Lung (tissue), 12 donors: ENCODE data around the gene PRDM13. TPM values are rescaled to one million over a fixed set of nuclear protein-coding genes. Genes with fewer than 3 reads are reported as not detected.
"Not testable (repeated sequence)": the region's sequence is repeated elsewhere in the genome, so short reads cannot be mapped to it uniquely, and the experiment has no call there.

ENCODE experiments used
- ATAC-seq: fragments of 200-7000 bp; cut with Tn5 transposase; one replicate; pipeline ENCODE4 v1.9.1; 2020; ENCODE audit warnings: moderate number of reproducible peaks; ENCODE audit not compliant: insufficient read depth, low FRiP score
- DNase-seq, 3 donors: peaks; one replicate each; pipeline ENCODE4 v3.0.0-alpha.2; 2013 to 2017
- H3K27ac ChIP-seq, 2 donors: one replicate each; pipeline ENCODE4 v1.5.1; 2013; ENCODE audit warnings: mild to moderate bottlenecking in 2 of 2, moderate library complexity in 2 of 2, control low read depth in 1 of 2, inconsistent platforms in 1 of 2, low read depth in 1 of 2, low read length in 1 of 2
- H3K27me3 ChIP-seq, 3 donors: one replicate each; pipeline ENCODE4 v1.5.1; 2013; ENCODE audit warnings: low read length in 2 of 3; ENCODE audit not compliant: control insufficient read depth in 3 of 3, insufficient read depth in 3 of 3
- H3K36me3 ChIP-seq, 4 donors: one replicate each; pipeline ENCODE4 v1.5.1; 2013; ENCODE audit warnings: low read length in 4 of 4, mild to moderate bottlenecking in 1 of 4, moderate library complexity in 1 of 4; ENCODE audit not compliant: control insufficient read depth in 4 of 4, insufficient read depth in 4 of 4
- H3K4me1 ChIP-seq, 5 donors: one replicate each; pipeline ENCODE4 v1.5.1; 2013; ENCODE audit warnings: low read length in 5 of 5, mild to moderate bottlenecking in 2 of 5, moderate library complexity in 1 of 5; ENCODE audit not compliant: control insufficient read depth in 5 of 5, insufficient read depth in 5 of 5
- H3K4me3 ChIP-seq: one replicate; pipeline ENCODE4 v1.5.1; 2013; ENCODE audit warnings: mild to moderate bottlenecking, control low read depth, moderate library complexity
- H3K9ac ChIP-seq, 2 donors: one replicate each; pipeline ENCODE4 v1.5.1; 2013; ENCODE audit warnings: low read length in 2 of 2, control low read depth in 1 of 2; ENCODE audit not compliant: insufficient read depth in 1 of 2
- H3K9me3 ChIP-seq, 4 donors: one replicate each; pipeline ENCODE4 v1.5.1; 2013; ENCODE audit warnings: low read length in 3 of 4, mild to moderate bottlenecking in 1 of 4, moderate library complexity in 1 of 4; ENCODE audit not compliant: control insufficient read depth in 4 of 4, insufficient read depth in 3 of 4
- WGBS, 2 donors: extraction: QIAGEN DNeasy Blood & Tissue Kit; methylation state at CpG; one replicate each; pipeline ENCODE4 v1.1.7; 2013; 5-methylcytosine and 5-hydroxymethylcytosine counted together
- polyA plus RNA-seq, 2 donors: library from polyadenylated mRNA; stranded (reverse); fragments of 200-250 nt; gene quantifications; one replicate each; pipeline ENCODE4 v1.2.1, GENCODE V29; 2013
- total RNA-seq, 2 donors: library from RNA; depleted of rRNA in 1 of 2; stranded (reverse); fragments of >200 nt in 1 of 2; gene quantifications; one replicate each; pipeline ENCODE4 v1.2.1, GENCODE V29; 2014 to 2021
- TF ChIP-seq, protein P1 (sequence below): IDR thresholded peaks from 2 replicates; pipeline ENCODE4 v1.5.1; 2012; ENCODE audit warnings: mild to moderate bottlenecking; ENCODE audit errors: control extremely low read depth, extremely low read depth
- donor health status: control.
- donor health status: control.
- donor health status: Bipolar disorder and iron deficiency.
- donor health status: healthy.
- donor health status: DM: yes; HTN: yes; CAD: no.

The PRDM13 gene
- total and polyA plus RNA-seq, 4 donors: not detected

DNA sequence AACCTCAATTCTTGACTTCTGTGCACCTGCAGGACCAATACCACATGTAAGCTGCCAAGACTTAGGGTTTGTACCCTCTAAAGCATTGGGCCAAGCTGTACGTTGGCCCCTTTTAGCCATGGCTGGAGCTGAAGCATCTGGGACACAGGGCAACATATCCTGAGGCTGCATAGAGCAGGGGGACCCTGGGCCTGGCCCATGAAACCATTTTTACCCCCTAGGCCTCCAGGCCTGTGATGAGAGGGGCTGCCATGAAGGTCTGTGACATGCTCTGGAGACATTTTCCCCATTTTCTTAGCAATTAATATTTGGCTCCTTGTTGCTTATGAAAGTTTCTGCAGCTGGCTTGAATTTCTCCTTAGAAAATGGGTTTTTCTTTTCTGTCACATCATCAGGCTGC lies 31.0 kb downstream of the PRDM13 start:
- ATAC-seq: no peak

DNA sequence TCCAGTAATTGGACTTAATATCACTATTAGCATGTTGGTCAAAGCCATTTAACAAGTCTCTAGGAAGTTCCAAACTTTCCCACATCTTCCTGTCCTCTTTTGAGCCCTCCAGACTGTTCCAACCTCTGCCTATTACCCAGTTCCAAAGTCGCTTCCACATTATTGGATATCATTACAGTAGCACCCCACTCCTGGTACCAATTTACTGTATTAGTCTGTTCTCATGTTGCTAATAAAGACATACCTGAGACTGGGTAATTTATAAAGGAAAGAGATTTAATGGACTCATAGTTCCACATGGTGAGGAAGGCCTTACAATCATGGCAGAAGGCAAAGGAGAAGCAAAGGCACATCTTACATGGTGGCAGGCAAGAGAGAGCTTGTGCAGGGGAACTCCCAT lies 31.7 kb downstream of the PRDM13 start:
- not testable (repeated sequence) for ATAC-seq, H3K9ac ChIP-seq, H3K27ac ChIP-seq, H3K4me3 ChIP-seq, DNase-seq, H3K27me3 ChIP-seq, H3K9me3 ChIP-seq, H3K36me3 ChIP-seq, H3K4me1 ChIP-seq
- 90 to 100% methylated on average over 1 of the region's 1 CpG for WGBS, 2 donors

More for the DNA sequence above, 31.0 kb downstream of the PRDM13 start:
- H3K4me1 ChIP-seq: no peaks in the 10 kb centered on the region
- DNase-seq: no peak
- H3K9me3 ChIP-seq: peaks cover 0 to 7% (median 0%) of the 10 kb centered on the region in 4 donors
- H3K27ac ChIP-seq: no peak overlapping the region
- WGBS, 2 donors: 55 to 57% methylated on average over 1 of the region's 1 CpG
- H3K9ac ChIP-seq: no peak overlapping the region
- H3K27me3 ChIP-seq: peaks cover 2 to 6% (median 4%) of the 10 kb centered on the region in 3 donors
- TF ChIP-seq, protein P1, sequence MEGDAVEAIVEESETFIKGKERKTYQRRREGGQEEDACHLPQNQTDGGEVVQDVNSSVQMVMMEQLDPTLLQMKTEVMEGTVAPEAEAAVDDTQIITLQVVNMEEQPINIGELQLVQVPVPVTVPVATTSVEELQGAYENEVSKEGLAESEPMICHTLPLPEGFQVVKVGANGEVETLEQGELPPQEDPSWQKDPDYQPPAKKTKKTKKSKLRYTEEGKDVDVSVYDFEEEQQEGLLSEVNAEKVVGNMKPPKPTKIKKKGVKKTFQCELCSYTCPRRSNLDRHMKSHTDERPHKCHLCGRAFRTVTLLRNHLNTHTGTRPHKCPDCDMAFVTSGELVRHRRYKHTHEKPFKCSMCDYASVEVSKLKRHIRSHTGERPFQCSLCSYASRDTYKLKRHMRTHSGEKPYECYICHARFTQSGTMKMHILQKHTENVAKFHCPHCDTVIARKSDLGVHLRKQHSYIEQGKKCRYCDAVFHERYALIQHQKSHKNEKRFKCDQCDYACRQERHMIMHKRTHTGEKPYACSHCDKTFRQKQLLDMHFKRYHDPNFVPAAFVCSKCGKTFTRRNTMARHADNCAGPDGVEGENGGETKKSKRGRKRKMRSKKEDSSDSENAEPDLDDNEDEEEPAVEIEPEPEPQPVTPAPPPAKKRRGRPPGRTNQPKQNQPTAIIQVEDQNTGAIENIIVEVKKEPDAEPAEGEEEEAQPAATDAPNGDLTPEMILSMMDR: no peak
- H3K4me3 ChIP-seq: no peak overlapping the region
- no peaks in the 10 kb centered on the region for H3K36me3 ChIP-seq

DNA sequence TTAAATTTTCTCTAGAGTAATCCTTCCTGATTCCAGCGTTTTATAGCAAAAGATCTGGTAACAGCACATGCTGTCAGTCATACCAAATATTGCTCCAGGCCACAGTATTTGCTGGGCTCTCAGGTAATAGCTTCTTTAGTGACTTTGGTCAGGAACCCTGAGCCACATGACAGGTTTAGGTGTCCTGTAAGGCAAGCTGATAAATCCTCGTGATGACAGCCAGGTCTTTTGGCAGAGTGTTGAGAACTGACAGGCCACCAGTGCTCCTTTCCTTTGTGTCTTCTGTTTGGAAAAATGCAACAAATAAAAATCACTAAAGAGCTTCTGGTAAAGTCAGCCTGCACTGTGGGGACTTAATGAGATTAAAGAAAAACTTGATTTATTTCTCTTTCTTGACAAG lies 34.6 kb downstream of the PRDM13 start:
- H3K4me1 ChIP-seq: no peaks in the 10 kb centered on the region
- no peaks in the 10 kb centered on the region for H3K36me3 ChIP-seq
- no peak overlapping the region for H3K9ac ChIP-seq
- H3K9me3 ChIP-seq: peaks cover 0 to 7% (median 0%) of the 10 kb centered on the region in 4 donors
- no peak overlapping the region for H3K4me3 ChIP-seq
- 45 to 55% methylated on average over 2 of the region's 2 CpGs for WGBS, 2 donors
- DNase-seq (no peak), ATAC-seq (no peak)
- H3K27me3 ChIP-seq: peaks cover 0 to 2% (median 0%) of the 10 kb centered on the region in 3 donors
- no peak overlapping the region for H3K27ac ChIP-seq
- TF ChIP-seq, protein P1: no peak

DNA sequence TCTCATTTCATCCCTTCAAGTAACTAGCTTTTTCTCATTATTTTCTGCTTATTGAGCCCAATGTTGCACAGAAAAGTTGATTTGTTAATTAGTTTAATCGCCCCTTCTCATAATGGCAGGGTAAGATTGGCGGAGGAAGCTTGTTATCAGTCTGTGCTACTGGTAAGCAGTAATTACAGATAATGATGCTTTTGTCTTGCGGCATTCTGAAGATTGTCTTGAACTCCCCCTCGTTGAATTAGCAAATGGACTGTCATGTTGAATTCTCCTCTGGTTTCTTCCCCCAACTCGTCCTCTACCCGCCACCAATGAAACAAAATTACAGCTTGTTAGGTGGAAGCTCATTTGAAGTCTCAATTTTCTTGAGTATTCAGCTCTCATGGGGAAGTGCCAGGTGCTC lies 39.4 kb downstream of the PRDM13 start:
- Histone ChIP-seq H3K4me1 (no peaks in the 10 kb centered on the region), H3K27me3 (peaks cover 0 to 2% (median 0%) of the 10 kb centered on the region in 3 donors), H3K4me3 (no peak overlapping the region), H3K36me3 (no peaks in the 10 kb centered on the region), H3K9me3 (no peaks in the 10 kb centered on the region), H3K9ac (no peak overlapping the region), H3K27ac (no peak overlapping the region)
- ATAC-seq: no peak
- TF ChIP-seq, protein P1: no peak
- 72 to 82% methylated on average over 6 of the region's 6 CpGs for WGBS, 2 donors
- no peak for DNase-seq

DNA sequence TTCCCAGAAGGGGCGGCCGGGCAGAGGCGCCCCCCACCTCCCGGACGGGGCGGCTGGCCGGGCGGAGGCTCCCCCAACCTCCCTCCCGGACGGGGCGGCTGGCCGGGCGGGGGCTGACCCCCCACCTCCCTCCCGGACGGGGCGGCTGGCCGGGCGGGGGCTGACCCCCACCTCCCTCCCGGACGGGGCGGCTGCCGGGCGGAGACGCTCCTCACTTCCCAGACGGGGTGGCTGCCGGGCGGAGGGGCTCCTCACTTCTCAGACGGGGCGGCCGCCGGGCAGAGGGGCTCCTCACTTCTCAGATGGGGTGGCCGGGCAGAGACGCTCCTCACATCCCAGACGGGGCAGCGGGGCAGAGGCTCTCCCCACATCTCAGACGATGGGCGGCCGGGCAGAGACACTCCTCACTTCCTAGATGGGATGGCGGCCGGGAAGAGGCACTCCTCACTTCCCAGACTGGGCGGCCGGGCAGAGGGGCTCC lies 43.5 kb downstream of the PRDM13 start:
- H3K9ac ChIP-seq, H3K4me1 ChIP-seq, H3K36me3 ChIP-seq, H3K27ac ChIP-seq, H3K9me3 ChIP-seq, H3K4me3 ChIP-seq, ATAC-seq, DNase-seq, H3K27me3 ChIP-seq: not testable (repeated sequence)
- 93 to 97% methylated on average over 9 to 34 of the region's 42 CpGs for WGBS, 2 donors
